ENCODE data around the gene FNDC3B. TPM values are rescaled to one million over a fixed set of nuclear protein-coding genes. Genes with fewer than 3 reads are reported as not detected.

Gene FNDC3B
- total and polyA plus RNA-seq, 9 of the 15 experiments (the other 6 are each of a cell fraction or from before 2014, with no cell fraction given), result 7.0 to 35.8 (median 16.2) TPM

DNA sequence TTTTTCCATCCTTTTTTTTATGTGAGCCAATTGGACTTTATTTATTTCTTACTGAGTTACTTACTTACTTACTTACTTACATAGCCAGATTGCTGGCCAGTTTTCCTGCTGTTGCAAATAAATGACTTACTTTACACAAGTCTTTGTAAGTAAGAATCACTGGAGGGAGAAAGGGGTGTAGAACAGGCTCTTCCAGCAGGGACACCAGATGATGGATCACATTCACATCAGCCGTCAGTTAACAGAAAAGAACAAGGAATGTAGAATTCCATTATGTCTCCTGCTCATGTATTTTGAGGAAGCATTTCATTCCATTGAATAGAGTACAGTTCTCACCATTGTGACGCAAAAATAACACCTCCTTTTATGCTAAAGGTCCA is 188.6 kb downstream of the FNDC3B start:
- DNase-seq (ENCODE audit: extremely low read depth in 1 of 4, low spot score in 3 of 4) (no peak), FAIRE-seq (no peak), ATAC-seq (no peak)
- Histone ChIP-seq H3K9me3 (replicated peaks; ENCODE audit: control insufficient read depth, insufficient read depth, low read depth, low read length) (no peaks in the 10 kb centered on the region), H3K4me3 (no peak overlapping the region), H3K4me2 (ENCODE audit: insufficient read depth, low read length) (no peak overlapping the region), H3K4me1 (replicated peaks in 1 of 2; ENCODE audit: control insufficient read depth in 2 of 2, insufficient read depth in 2 of 2, low read length in 2 of 2) (no peaks in the 10 kb centered on the region), H3K9me1 (ENCODE audit: control insufficient read depth, insufficient read depth, low read length) (no peaks in the 10 kb centered on the region), H3K27ac (ENCODE audit: extremely low read depth, low read depth, low read length) (no peak overlapping the region), H3K36me3 (ENCODE audit: control insufficient read depth, insufficient read depth, low read length) (peaks cover 22% of the 10 kb centered on the region; the same call in 2 of the 3 replicates), H2AFZ (ENCODE audit: low read depth, low read length) (no peak overlapping the region), H3K9ac (ENCODE audit: insufficient read depth in 1 of 2, low read depth in 2 of 2, low read length in 2 of 2) (no peak overlapping the region), H3K27me3 (ENCODE audit: control insufficient read depth in 2 of 2, insufficient read depth in 2 of 2, low read length in 2 of 2) (no peaks in the 10 kb centered on the region), H4K20me1 (replicated peaks; ENCODE audit: control insufficient read depth, insufficient read depth, low read length) (no peaks in the 10 kb centered on the region), H3K79me2 (ENCODE audit: control insufficient read depth, insufficient read depth, low read length) (peaks cover 24% of the 10 kb centered on the region; the same call in 2 of the 3 replicates)
- in situ Hi-C loops (cut with MboI) (no loop called here), intact Hi-C loops (cut with micrococcal nuclease) (no loop called here)
- ChIA-PET POLR2A (no interaction called here), CTCF (ENCODE audit: low intra/inter-chr PET ratio) (no interaction called here)
- BruUV-seq (replicated peaks), result no TSS peak
- 89% methylated on average over 2 of the region's 2 CpGs for WGBS (ENCODE audit: insufficient coverage, low coverage, missing lambda C conversion rate)
- TF ChIP-seq NFIX (CRISPR knock-in tag; IDR thresholded peaks at IDR 0.05; ENCODE audit: low read depth) (no peak), MYNN (IDR thresholded peaks at IDR 0.05) (no peak), MYNN (CRISPR knock-in tag; IDR thresholded peaks at IDR 0.05) (no peak), SMARCA5 (IDR thresholded peaks at IDR 0.05) (no peak), ZNF133 (CRISPR knock-in tag; IDR thresholded peaks at IDR 0.05) (no peak), ZNF609 (CRISPR knock-in tag; IDR thresholded peaks at IDR 0.05; ENCODE audit: borderline replicate concordance) (no peak), ZNF121 (CRISPR knock-in tag; conservative IDR thresholded peaks at IDR 0.05) (no peak), HSF4 (CRISPR knock-in tag; IDR thresholded peaks at IDR 0.05; ENCODE audit: borderline replicate concordance) (no peak), CSDE1 (IDR thresholded peaks at IDR 0.05) (no peak), RBM25 (IDR thresholded peaks at IDR 0.05; ENCODE audit: low read depth, low read length, severe bottlenecking) (no peak), GATAD2B (IDR thresholded peaks at IDR 0.05; ENCODE audit: borderline replicate concordance) (no peak), ELF1 (tag; IDR thresholded peaks at IDR 0.05) (no peak), HNRNPH1 (optimal IDR thresholded peaks at IDR 0.05; ENCODE audit: low read depth, low read length) (no peak)
- TF ChIP-seq, protein P1, sequence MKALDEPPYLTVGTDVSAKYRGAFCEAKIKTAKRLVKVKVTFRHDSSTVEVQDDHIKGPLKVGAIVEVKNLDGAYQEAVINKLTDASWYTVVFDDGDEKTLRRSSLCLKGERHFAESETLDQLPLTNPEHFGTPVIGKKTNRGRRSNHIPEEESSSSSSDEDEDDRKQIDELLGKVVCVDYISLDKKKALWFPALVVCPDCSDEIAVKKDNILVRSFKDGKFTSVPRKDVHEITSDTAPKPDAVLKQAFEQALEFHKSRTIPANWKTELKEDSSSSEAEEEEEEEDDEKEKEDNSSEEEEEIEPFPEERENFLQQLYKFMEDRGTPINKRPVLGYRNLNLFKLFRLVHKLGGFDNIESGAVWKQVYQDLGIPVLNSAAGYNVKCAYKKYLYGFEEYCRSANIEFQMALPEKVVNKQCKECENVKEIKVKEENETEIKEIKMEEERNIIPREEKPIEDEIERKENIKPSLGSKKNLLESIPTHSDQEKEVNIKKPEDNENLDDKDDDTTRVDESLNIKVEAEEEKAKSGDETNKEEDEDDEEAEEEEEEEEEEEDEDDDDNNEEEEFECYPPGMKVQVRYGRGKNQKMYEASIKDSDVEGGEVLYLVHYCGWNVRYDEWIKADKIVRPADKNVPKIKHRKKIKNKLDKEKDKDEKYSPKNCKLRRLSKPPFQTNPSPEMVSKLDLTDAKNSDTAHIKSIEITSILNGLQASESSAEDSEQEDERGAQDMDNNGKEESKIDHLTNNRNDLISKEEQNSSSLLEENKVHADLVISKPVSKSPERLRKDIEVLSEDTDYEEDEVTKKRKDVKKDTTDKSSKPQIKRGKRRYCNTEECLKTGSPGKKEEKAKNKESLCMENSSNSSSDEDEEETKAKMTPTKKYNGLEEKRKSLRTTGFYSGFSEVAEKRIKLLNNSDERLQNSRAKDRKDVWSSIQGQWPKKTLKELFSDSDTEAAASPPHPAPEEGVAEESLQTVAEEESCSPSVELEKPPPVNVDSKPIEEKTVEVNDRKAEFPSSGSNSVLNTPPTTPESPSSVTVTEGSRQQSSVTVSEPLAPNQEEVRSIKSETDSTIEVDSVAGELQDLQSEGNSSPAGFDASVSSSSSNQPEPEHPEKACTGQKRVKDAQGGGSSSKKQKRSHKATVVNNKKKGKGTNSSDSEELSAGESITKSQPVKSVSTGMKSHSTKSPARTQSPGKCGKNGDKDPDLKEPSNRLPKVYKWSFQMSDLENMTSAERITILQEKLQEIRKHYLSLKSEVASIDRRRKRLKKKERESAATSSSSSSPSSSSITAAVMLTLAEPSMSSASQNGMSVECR (CRISPR knock-in tag; IDR thresholded peaks at IDR 0.05), result no peak
